ENCODE results near the gene PPARGC1A.

The PPARGC1A gene

GRCh38 chr4:23847158-23847557 lies 42.7 kb downstream of the PPARGC1A start:
- no peak for DNase-seq (ENCODE audit: low read depth in 2 of 3, low spot score in 2 of 3)

DNA sequence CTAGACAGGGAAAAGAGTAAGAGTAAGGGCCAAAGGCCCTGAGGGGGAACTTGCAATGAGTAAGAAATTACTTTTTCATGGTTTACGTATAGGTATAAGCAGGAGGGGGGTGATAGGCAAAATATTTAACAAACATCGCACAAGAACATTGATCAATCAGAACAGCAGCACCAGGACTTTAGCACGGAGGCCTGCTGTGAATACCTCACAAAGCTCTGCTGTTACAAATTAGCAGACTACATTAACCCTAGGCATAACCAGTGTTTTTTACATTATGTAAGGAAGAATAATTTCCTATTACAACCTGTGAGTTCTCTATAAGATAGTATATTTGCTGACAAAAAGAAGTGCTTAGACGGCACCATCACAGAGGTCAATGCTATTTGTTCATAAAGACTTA lies 44.9 kb downstream of the PPARGC1A start:
- no peak for DNase-seq (ENCODE audit: low read depth in 2 of 3, low spot score in 2 of 3)

GRCh38 chr4:23839279-23839678 lies 50.6 kb downstream of the PPARGC1A start:
- DNase-seq (ENCODE audit: low read depth in 2 of 3, low spot score in 2 of 3): no peak

- no peak for DNase-seq (ENCODE audit: low read depth in 2 of 3, low spot score in 2 of 3)
Observed at GRCh38 chr4:23838607-23839006, 51.2 kb downstream of the PPARGC1A start.

DNA sequence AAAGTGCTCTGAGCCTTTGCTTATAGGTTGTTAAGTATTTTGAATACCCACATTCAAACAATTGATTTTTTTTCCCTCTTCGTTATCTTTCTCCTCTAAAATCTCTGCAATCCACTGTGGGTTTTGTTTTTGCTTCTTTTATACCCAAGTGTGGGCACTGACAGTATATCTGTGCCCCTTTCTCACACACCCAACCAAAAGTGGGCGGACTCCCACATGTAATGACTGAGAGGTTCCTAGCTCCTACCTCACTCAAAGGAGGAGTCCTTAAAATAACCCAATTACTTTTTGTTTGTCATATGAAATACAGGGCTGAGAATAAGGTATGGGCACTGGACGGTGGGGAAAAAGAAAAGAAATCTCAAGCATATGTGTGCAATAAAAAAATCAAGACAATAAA lies 51.7 kb downstream of the PPARGC1A start:
- no peak for DNase-seq (ENCODE audit: low read depth in 2 of 3, low spot score in 2 of 3)

DNA sequence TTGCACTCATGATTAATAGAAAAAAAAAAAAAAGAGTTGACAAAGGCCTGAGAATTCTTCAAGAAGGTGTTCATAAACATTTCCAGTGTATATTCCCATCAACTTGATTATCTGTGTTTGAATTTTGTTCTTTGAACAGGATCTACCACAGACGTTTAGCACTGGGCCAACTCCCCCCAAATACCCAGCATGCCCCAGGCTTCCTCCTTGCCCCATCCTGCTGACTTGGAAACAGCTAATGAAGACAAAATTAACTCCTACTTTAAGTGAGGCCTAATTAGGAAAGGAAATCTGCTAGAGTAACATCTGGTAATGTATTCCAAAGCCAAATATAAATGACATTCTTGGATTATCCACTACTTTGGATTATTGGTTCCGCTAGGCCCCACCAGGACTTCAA lies 52.5 kb downstream of the PPARGC1A start:
- DNase-seq (ENCODE audit: low read depth in 2 of 3, low spot score in 2 of 3): no peak

GRCh38 chr4:23835774-23836478 lies 53.9 kb downstream of the PPARGC1A start:
- DNase-seq (ENCODE audit: low read depth in 2 of 3, low spot score in 2 of 3): no peak

- DNase-seq (ENCODE audit: low read depth in 2 of 3, low spot score in 2 of 3): no peak
Observed at GRCh38 chr4:23828779-23829178, 61.1 kb downstream of the PPARGC1A start.

- DNase-seq (ENCODE audit: low read depth in 2 of 3, low spot score in 2 of 3): no peak
Observed at GRCh38 chr4:23828020-23828715, 61.7 kb downstream of the PPARGC1A start.

DNA sequence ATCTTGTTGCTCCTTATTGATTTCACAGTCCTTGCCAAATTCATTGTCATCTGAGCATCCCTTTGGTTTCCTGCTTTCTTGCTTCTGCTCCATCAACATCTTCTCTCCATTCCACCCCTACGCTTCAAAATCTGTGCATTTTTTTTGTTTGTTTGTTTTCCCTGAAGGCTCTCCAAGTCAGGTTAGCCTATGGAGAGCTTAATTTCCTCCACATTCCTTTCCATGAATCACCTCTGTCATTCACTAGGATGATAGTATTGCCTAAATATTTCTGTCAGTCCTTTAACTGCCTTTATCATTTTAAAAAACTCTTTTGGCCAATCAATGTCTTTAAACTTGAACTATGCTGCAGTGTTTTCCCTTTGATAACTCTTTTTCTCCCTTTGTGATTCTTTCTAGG lies 67.7 kb downstream of the PPARGC1A start:
- DNase-seq (ENCODE audit: low read depth in 2 of 3, low spot score in 2 of 3): no peak

DNA sequence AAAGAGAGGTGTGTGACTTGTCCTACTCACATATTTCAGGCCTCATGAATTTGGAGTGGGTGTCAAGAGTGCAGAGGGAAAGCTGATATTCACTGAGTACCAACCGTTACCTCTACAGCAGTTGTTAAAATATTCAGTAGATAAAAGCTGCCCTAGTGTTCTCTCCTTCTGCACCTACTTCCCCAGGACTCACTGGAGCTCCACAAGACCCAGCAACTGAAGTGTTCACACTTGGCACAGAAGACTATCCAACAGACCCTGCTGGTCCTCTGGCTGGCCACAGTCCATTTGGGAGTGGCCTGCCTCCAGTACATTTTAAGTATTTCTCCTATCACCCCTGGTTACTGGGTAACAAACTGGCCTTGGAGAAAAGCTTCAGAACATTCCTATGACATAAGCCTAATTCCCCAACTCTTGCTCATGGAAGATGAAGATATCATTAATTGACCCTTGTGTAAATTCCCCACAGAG lies 70.8 kb downstream of the PPARGC1A start:
- DNase-seq (ENCODE audit: low read depth in 2 of 3, low spot score in 2 of 3): no peak

DNA sequence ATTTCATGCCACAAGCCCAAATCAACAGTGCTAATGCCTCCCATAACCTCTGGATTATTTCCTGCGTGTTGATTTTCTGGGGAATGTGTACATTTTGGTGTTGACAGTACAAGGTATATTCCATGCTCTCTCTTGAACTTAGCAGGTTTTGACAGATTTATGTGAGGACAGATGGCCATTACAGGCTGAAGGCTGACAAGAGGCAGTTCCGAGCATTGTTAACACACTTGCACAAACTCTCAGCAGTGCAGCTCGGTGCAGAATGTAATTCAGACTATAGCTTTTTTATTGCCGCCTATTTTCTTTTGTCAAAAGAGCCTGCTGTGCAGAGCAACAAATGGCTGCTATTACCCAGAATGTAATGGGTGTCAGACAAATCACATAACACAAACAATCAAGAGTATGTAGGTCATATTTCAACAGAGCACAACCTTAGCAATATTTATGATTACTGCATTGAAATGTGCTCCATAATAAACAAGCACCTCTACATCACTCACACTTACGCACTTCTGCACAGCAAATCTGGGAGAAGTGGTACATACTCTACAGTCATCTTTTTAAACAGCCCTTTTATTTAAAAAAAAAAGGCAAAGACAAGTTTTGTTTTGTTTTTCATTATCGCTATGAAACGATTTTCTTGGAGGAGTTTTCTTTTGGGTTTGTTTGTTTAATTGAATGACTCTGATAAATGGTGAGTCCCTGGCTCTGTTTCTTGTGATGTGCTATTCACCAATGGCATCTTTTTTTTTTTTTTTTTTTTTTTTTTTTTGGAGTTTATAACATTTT lies 71.6 kb downstream of the PPARGC1A start:
- no peak for DNase-seq (ENCODE audit: low read depth in 2 of 3, low spot score in 2 of 3)

DNA sequence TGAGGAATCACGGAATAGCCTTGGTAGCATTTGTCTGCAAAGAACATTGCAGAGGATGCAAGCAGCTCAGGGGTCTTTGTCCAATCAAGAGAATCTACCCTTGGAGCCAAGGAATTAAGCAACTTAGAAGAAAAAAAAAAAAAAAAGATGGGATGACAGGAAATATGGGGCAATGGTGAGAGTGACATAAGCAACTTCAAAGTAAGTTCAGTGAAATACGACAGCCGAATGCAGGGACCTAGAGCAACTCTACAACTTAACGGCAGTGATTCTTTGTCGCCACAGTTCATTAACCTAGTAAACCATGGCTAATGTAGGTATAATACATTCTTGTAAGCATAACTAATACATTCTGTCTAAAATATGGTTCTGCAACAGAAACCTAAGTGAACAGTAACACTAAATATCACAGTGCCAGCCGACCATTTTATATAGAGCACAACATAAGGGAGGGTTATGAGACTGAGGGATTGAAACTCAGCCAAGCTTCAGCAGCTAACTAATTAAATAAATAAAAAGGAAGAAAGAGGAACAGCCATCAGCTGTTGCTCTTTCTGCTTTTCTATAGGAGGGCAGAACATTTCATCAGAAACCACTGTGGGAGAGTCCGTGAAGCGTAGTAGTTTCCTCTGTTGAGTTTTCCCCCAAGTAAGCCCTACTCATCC lies 74.7 kb downstream of the PPARGC1A start:
- no peak for DNase-seq (ENCODE audit: low read depth in 2 of 3, low spot score in 2 of 3)

GRCh38 chr4:23814587-23814986 lies 75.3 kb downstream of the PPARGC1A start:
- no peak for DNase-seq (ENCODE audit: low read depth in 2 of 3, low spot score in 2 of 3)

DNA sequence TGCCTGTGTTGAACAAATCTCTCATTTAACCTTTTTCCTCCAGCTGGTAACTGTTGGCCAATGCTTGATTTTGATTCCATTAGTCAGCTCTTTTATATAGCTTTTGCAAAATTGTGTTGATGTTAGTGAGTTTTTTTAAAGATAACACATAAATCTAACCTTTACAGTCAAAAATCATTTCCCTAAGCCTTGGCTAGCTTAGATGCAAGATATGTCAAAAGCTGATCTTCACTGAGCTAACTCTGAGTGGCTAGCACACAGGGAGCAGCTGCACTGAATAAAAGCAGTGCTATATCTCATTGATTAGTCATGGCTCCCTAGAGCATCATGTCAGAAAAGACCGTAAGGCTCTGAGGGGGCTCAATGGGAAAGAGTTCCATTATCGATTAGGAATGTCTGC lies 78.7 kb downstream of the PPARGC1A start:
- no peak for DNase-seq (ENCODE audit: low read depth in 2 of 3, low spot score in 2 of 3)

GRCh38 chr4:23805450-23805851 lies 84.4 kb downstream of the PPARGC1A start:
- no peak for DNase-seq (ENCODE audit: low read depth in 2 of 3, low spot score in 2 of 3)

GRCh38 chr4:23789762-23790161 lies 100.1 kb downstream of the PPARGC1A start:
- no peak for DNase-seq (ENCODE audit: low read depth in 2 of 3, low spot score in 2 of 3)

DNA sequence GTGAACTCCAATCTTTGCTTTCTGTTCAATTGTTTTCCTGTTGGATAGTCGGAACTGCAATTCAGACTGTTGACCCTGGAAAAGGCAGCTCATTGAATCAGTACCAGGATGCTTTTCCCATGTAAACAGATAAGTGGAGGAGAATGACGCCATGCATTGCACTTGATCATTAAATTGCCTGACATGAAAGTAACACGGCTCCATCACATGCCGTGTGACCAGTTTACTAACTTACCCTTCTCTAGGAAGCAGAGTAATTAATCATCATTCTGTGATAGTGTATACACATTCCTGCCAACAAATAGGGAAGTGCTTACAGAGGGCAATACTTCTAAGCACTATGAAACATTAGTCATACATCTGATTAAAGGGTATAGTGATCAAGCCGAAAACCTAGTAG lies 101.4 kb downstream of the PPARGC1A start:
- no peak for DNase-seq (ENCODE audit: low read depth in 2 of 3, low spot score in 2 of 3)

GRCh38 chr4:23788027-23788426 lies 101.8 kb downstream of the PPARGC1A start:
- no peak for DNase-seq (ENCODE audit: low read depth in 2 of 3, low spot score in 2 of 3)

DNA sequence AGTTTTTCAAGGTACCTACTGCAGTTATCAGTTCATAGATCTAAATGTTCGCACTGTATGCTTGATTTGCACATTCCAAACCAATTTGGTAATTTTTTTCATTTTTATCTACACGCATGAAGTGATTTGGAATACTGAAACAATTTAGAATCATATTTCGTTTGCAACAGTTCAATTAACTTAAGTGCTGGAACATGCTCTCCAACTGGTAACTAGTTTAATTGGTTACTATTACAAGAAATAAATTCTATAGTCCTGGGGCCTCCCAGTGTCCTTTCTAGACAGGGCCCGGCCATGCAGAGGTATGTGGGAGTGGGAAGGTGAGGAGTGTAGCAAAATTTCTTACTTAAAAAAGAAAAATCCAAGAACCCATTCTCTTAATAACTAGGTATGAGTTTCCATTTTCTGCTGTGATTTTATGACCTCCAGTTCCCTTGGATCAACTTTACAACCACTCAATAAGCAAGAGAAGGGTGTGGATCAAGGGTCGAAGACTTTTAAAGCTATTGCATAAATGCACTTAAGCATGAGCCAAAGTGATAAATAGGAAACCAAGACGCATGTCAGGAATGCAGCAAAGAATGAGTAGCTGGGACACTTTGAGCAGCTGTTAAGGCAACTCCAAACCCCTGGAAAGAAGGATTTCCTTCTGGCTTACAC lies 106.9 kb downstream of the PPARGC1A start:
- DNase-seq (ENCODE audit: low read depth in 2 of 3, low spot score in 2 of 3): no peak

GRCh38 chr4:23779839-23780238 lies 110.0 kb downstream of the PPARGC1A start:
- no peak for DNase-seq (ENCODE audit: low read depth in 2 of 3, low spot score in 2 of 3)

Data from activated CD8-positive, alpha-beta memory T cell treated with anti-CD3 and anti-CD28 coated beads for 48 hours (primary cell).